Iris pigment epithelial cell (primary cell): ENCODE data around the gene KRT13.

ENCODE experiments used
- DNase-seq: peaks from one replicate; pipeline ENCODE4 v3.0.0-alpha.2; 2011; ENCODE audit warnings: low read depth

KRT13 gene

DNA sequence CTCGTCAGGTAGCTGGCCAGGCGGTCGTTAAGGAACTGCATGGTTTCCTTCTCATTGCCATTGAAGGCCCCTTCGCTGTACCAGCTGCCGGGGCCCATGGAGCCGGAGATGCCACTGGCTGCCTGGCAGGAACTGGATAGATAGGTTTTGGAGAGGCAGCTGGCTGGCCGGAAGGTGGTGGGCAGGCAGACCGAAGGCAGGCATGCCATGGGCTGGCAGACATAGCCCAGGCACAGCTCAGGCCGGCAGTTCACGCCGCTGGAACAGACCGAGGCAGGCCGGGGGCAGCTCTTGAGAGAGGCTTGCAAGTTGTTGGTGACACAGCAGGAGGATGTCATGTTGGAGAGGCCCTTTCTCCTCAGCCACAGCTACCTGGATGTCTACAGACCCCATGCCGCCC, 38.4 kb downstream of the KRT13 start, which contains the start of gene KRT32:
TSS of gene KRT32 (minus strand) at position 399 of the 400 bp plus-strand sequence. CDS start at position 338, 61 bp downstream.
- DNase-seq = no peak

DNA sequence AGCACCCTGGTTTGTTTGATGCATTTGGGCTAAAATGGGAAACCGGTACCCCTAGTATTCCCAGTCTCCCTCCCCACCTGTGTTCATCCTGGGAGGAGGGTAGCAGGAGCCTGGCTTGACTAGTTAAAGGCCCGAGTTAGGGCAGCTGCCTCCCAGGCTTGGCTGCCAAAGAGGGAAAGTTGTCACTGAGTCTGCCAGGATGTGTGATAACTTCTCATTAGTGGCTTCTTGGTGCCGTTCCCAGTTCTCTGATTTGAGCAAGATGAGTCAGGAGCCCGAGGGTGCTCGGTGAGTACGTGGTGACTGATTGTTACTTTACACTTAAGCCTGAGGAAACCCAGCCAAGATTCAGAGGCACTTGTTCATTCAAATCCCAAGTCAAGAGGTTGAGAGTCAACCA, 40.7 kb downstream of the KRT13 start:
- peak; percentile 95 for DNase-seq

DNA sequence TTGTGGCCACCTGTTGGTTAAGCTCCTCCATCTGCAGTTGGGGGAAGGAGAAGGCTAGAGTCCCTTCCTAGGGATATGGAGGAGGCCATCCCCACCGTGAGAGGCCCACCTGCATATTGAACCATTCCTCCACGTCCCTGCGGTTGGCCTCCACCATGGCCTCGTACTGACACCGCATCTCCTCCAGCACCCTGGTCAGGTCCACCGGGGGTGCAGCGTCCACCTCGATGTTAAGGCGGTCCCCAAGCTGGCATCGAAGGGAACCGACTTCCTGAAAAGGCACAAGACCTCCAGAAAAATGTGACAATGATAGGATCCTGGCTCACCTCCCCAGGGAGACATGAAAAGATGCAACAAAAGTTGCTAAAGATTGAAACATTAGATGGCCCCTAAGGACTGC, 41.2 kb downstream of the KRT13 start:
- DNase-seq = no peak

DNA sequence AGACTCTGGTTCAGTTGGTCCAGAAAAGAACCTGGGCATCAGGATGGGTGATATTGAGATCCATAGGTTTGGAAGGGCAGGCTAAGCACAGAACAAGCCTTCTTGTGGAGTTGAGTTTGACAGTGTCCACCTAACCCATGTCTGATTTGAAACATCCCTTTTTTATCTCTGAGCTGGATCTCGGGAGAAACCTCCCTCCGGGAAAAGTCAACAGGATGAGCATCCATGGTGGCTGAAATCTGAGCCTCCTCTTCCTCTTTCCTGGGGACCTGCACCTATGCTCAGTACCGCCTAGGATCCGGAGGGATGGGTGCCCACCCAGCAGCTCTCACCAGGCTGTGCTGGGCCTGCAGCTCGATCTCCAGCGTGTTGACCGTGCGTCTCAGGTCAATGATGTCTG, 41.7 kb downstream of the KRT13 start:
- DNase-seq = no peak

DNA sequence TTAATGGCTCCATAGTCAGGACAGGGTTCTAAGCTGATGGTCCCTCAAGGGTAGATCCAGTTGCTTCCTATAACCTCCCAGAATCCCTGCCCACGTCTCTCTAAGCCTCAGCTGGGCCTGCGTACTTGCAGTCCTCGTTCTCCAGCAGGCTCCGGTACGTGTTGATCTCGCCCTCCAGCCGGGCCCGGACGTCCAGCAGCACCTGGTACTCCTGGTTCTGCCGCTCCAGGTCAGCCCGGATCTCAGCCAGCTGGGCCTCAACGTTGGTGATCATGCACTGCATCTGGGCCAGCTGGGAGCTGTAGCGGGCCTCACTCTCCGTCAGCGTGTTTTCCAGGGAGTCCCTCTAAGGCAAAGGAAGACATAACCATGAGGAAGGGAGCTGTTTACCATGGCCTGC, 42.7 kb downstream of the KRT13 start:
- no peak for DNase-seq

DNA sequence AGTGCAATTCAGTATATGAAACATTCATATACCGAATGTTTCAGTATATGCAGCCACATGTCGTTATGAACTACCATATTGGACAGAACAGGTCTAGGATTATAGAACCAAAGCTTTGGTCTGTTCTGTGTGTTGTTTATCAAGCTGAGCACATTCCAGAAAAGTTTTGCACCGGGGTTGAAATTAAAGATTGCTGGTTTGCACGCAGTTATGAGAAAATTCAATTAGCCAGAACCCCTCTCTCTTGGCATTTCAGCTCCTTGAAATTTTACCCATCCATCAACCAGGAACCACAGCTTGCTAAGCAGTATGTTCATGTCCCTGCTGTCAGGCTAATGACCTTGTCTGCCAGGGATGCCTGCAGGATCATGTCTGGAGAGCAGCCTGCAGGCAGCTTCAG, 47.7 kb downstream of the KRT13 start:
- no peak for DNase-seq

DNA sequence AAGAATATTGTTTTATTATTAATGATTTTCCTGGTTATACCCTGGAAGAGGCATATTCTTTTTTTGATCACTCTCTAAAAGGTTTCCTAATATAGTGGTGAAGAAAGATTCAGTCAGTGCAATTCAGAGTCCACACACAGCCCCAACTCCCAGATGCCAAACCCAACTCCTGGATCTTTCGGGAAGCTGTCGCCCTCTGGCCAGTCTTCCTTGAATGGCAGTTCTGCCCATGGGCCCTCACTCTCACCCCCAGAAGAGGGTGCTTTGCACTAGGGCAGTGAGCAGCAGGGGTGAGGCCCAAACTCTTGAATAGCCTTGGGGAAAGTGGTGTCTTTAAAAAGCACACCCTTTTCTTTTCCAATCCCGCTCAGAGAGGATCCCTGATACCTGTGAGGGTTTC, 49.2 kb downstream of the KRT13 start:
- no peak for DNase-seq

DNA sequence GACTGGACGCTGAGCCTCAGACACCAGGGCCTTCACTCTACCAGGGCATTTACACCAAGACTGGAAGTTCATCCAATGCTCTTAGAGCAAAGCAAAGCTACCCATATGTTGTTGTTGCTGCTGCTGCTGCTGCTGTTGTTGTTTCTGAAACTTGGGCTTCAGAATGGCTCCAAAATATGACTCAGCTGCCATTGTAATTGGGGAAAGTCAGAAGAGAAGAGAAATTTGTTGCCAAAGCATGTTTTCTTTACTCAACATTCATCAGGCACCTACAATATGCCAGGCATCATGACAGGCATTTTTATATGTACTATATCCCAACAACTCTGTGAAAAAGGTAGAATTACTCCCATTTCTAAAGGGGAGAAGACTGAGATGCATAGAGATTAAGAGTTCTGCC, 50.2 kb downstream of the KRT13 start:
- DNase-seq = peak; percentile 19

DNA sequence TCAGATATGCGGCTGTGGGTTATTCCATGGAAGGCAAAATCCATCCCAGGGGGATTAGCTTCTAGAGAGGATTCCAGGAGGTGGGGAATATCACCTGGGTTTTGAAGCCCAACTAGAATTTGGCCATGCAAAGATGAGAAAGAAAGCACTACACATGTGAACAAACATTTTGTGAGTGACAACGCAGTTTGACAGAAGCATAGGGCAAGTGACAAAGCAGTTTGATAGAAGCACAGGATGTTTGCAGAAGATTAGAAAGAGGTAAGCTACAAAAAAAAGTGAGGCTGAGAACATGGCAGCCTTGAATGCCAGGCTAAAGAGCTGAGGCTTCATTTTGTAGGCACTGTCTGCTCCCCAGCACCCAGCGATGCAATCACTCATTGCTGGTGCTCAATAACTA, 52.3 kb downstream of the KRT13 start:
- DNase-seq = no peak

DNA sequence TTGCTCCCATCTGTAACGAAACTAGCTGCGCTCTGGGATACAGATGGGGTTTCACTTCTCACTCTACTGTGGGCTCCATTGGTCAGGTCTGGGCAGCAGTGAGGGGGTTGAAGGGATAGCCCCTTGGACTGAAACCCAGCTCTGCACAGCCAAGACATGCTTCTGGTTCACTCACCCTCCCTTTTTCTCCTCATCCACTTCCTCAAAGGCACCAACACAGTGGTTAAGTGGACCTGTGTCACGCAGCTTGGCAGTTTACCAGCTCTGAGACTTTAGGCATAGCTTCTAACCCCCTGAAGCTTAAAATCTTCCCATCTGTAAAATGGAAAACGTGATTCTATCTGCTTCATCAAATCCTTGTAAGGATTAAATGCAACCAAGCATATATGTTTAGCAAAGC, 53.1 kb downstream of the KRT13 start:
- no peak for DNase-seq

DNA sequence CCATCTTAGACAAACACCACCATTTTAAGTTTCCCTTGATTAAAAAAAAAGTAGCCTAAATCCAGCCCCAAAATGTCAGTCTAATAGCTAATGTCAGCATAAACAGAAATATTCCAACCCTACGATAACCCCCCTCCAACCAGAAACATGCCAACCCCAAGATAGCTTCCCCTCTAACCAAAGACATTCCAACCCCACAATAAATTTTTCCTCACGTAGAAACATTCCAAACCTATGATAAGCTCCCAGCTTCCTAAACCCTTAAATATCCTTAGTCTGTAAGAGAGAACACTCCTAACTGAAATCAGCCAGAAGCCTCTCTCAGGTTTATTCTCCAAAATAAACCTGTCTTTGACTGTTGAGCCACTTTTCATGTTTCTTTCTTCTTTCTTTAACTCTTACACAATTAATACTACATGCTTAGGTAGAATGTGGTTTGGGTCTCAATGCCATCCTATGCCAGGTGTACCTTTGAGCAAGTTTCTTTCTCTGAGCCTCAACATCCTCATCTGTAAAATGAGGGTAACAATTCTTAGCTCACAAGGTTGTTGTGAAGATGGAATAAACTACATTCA, 54.2 kb downstream of the KRT13 start:
- peak; percentile 24 for DNase-seq
